T-cell (primary cell): Measurements from ENCODE around the gene GULP1. TPM values are rescaled to one million over a fixed set of nuclear protein-coding genes. Genes with fewer than 3 reads are reported as not detected.

Source experiments
- ATAC-seq, 4 experiments: fragments of 200-7000 bp in 3 of 4; fragments of 150-1000 bp in 1 of 4; cut with Tn5 transposase; replicated peaks in 1 of 4; 1 replicate in 3 of 4; 2 replicates in 1 of 4; pipeline ENCODE4 v1.10.0; 2021; ENCODE audit warnings: moderate library complexity in 3 of 4, mild to moderate bottlenecking in 2 of 4, moderate number of reproducible peaks in 1 of 4
- CTCF ChIA-PET, 2 donors: fragments of 300-600 bp; sonication (Branson Sonifier 250); formaldehyde crosslinking; loops; one replicate each; lab custom pipeline; 2022; ENCODE audit warnings: antibody characterized with exemption in 2 of 2; lab: Charles Lee
- POLR2A ChIA-PET, 2 donors: fragments of 300-600 bp; sonication (Branson Sonifier 250); formaldehyde crosslinking; loops; one replicate each; lab custom pipeline; 2022; ENCODE audit warnings: antibody characterized with exemption in 2 of 2; lab: Charles Lee
- DNase-seq, 35 experiments: peaks; one replicate each; pipeline versions ENCODE4 v3.0.0 to v3.0.0-alpha.2; 2013 to 2023
- H3K27ac ChIP-seq: one replicate; pipeline ENCODE4 v1.5.1; 2013; ENCODE audit warnings: low read length
- H3K27me3 ChIP-seq, 2 experiments: replicated peaks in 1 of 2; 1 replicate in 1 of 2; 2 replicates in 1 of 2; pipeline versions ENCODE4 v1.6.1 to v1.7.0; 2013; ENCODE audit warnings: low read length in 1 of 2, mixed read lengths in 1 of 2; ENCODE audit not compliant: control insufficient read depth in 2 of 2, insufficient read depth in 2 of 2; ENCODE audit errors: extremely low read depth in 1 of 2
- H3K36me3 ChIP-seq, 2 donors: 1 replicate in 1 of 2; 2 replicates in 1 of 2; pipeline versions ENCODE4 v1.6.1 to v1.7.0; 2013; ENCODE audit warnings: low read length in 1 of 2; ENCODE audit not compliant: control insufficient read depth in 2 of 2, insufficient read depth in 1 of 2; ENCODE audit errors: extremely low read depth in 1 of 2
- H3K4me1 ChIP-seq, 2 experiments: 1 replicate in 1 of 2; 2 replicates in 1 of 2; pipeline versions ENCODE4 v1.6.1 to v1.7.0; 2013; ENCODE audit warnings: low read length in 2 of 2, mixed read lengths in 1 of 2; ENCODE audit not compliant: insufficient read depth in 2 of 2, control insufficient read depth in 1 of 2; ENCODE audit errors: extremely low read depth in 1 of 2
- H3K4me3 ChIP-seq, 2 donors: 1 replicate in 1 of 2; 2 replicates in 1 of 2; pipeline versions ENCODE4 v1.5.1 to v1.7.0; 2013; ENCODE audit warnings: mild to moderate bottlenecking in 2 of 2, low read length in 1 of 2, moderate library complexity in 1 of 2; ENCODE audit not compliant: control insufficient read depth in 1 of 2; ENCODE audit errors: extremely low read depth in 1 of 2
- H3K9me3 ChIP-seq: 2 replicates; pipeline ENCODE4 v1.7.0; 2013
- H3K27ac Mint-ChIP-seq, 2 donors: one replicate each; pipeline ENCODE4 v1.8.0; 2020 to 2021; ENCODE audit warnings: mild to moderate bottlenecking in 2 of 2, mixed read lengths in 2 of 2
- H3K27me3 Mint-ChIP-seq, 2 donors: one replicate each; pipeline ENCODE4 v1.8.0; 2021 to 2022; ENCODE audit warnings: mixed read lengths in 2 of 2
- H3K36me3 Mint-ChIP-seq: one replicate; pipeline ENCODE4 v1.8.0; 2021; ENCODE audit warnings: mixed read lengths
- H3K4me1 Mint-ChIP-seq, 3 donors: one replicate each; pipeline ENCODE4 v1.8.0; 2020 to 2022; ENCODE audit warnings: mixed read lengths in 3 of 3, mild to moderate bottlenecking in 1 of 3
- H3K4me3 Mint-ChIP-seq, 3 donors: one replicate each; pipeline ENCODE4 v1.8.0; 2020 to 2022; ENCODE audit warnings: mild to moderate bottlenecking in 3 of 3, mixed read lengths in 3 of 3, moderate library complexity in 3 of 3
- H3K9me3 Mint-ChIP-seq, 3 donors: one replicate each; pipeline ENCODE4 v1.8.0; 2020 to 2022; ENCODE audit warnings: mixed read lengths in 3 of 3
- WGBS: methylation state at CpG from one replicate; pipeline ENCODE4 v1.1.5; 2013; ENCODE audit warnings: missing lambda C conversion rate; ENCODE audit not compliant: insufficient coverage; 5-methylcytosine and 5-hydroxymethylcytosine counted together
- total RNA-seq, 35 experiments: library from RNA in 6 of 35; stranded (reverse) in 6 of 35; fragments of 120-200 nt in 1 of 35; gene quantifications; one replicate each; pipeline versions ENCODE4 v1.2.1 to v1.2.4 and lab custom pipeline; 2013 to 2026

GULP1 gene
- total RNA-seq, 5 donors from 2014 or later (not counting 1 experiment from before 2014, with no cell fraction given) = 0.13 to 0.47 (median 0.13) TPM; not detected in 2

- no peak overlapping the region for H3K4me3 Mint-ChIP-seq
- H3K4me1 ChIP-seq = no peaks in the 10 kb centered on the region
- no peaks in the 10 kb centered on the region for H3K27me3 Mint-ChIP-seq
- no peaks in the 10 kb centered on the region for H3K9me3 ChIP-seq
- H3K4me1 Mint-ChIP-seq = no peaks in the 10 kb centered on the region
- H3K27ac ChIP-seq = no peak overlapping the region
- H3K27me3 ChIP-seq = peaks cover 0 to 5% of the 10 kb centered on the region in 2 experiments
- H3K36me3 Mint-ChIP-seq = no peaks in the 10 kb centered on the region
- ChIA-PET POLR2A (no interaction called here), CTCF (no interaction called here)
- H3K9me3 Mint-ChIP-seq = no peaks in the 10 kb centered on the region
- no peak overlapping the region for H3K27ac Mint-ChIP-seq
- no CpG with 5 or more reads among the region's 1 CpG for WGBS
- ATAC-seq (no peak), DNase-seq (no peak)
- no peaks in the 10 kb centered on the region for H3K36me3 ChIP-seq
- H3K4me3 ChIP-seq = no peak overlapping the region
These were observed 57.3 kb downstream of the GULP1 start for GRCh38 chr2:188349019-188349418.

- ATAC-seq = no peak
- H3K27ac ChIP-seq = no peak overlapping the region
- no peaks in the 10 kb centered on the region for H3K36me3 ChIP-seq
- WGBS = 83% methylated on average over 5 of the region's 5 CpGs
- POLR2A ChIA-PET = no interaction called here
- H3K4me1 Mint-ChIP-seq = no peaks in the 10 kb centered on the region
- H3K27ac Mint-ChIP-seq = no peak overlapping the region
- no peak for DNase-seq
- no peaks in the 10 kb centered on the region for H3K4me1 ChIP-seq
- H3K9me3 Mint-ChIP-seq = peaks cover 0 to 6% (median 0%) of the 10 kb centered on the region in 3 donors
- H3K4me3 ChIP-seq = no peak overlapping the region
- H3K4me3 Mint-ChIP-seq = no peak overlapping the region
- H3K9me3 ChIP-seq = no peaks in the 10 kb centered on the region
- H3K27me3 ChIP-seq = peaks cover 0 to 5% of the 10 kb centered on the region in 2 experiments
- H3K36me3 Mint-ChIP-seq = no peaks in the 10 kb centered on the region
- H3K27me3 Mint-ChIP-seq = no peaks in the 10 kb centered on the region
- CTCF ChIA-PET = no interaction called here
These were observed 61.6 kb downstream of the GULP1 start for GRCh38 chr2:188353282-188353681.

- H3K4me3 ChIP-seq = no peak overlapping the region
- H3K27me3 ChIP-seq = no peaks in the 10 kb centered on the region
- WGBS = 72% methylated on average over 5 of the region's 9 CpGs
- Mint-ChIP-seq H3K36me3 (no peaks in the 10 kb centered on the region), H3K27me3 (no peaks in the 10 kb centered on the region), H3K4me3 (no peak overlapping the region), H3K4me1 (no peaks in the 10 kb centered on the region), H3K9me3 (peaks cover 0 to 5% (median 3%) of the 10 kb centered on the region in 3 donors), H3K27ac (no peak overlapping the region)
- H3K36me3 ChIP-seq = no peaks in the 10 kb centered on the region
- POLR2A ChIA-PET = interaction anchor here in 1 of 2 donors (0.7 kb wide), 1 partner anchor 1336 kb away, joined by 6 read pairs; no protein-coding TSS in a partner anchor
- no peaks in the 10 kb centered on the region for H3K9me3 ChIP-seq
- H3K27ac ChIP-seq = no peak overlapping the region
- ATAC-seq = no peak
- DNase-seq = no peak
- H3K4me1 ChIP-seq = no peaks in the 10 kb centered on the region
- CTCF ChIA-PET = interaction anchor here in 1 of 2 donors (0.8 kb wide), 1 partner anchor 9 kb away, joined by 3 read pairs; no protein-coding TSS in a partner anchor
These were observed 69.0 kb downstream of the GULP1 start for GRCh38 chr2:188360485-188361263.

GRCh38 chr2:188364033-188364630 lies 72.5 kb downstream of the GULP1 start:
- H3K27ac Mint-ChIP-seq = no peak overlapping the region
- H3K27me3 Mint-ChIP-seq = no peaks in the 10 kb centered on the region
- DNase-seq (no peak), ATAC-seq (no peak)
- no peak overlapping the region for H3K27ac ChIP-seq
- POLR2A ChIA-PET = no interaction called here
- WGBS = 33% methylated on average over 1 of the region's 4 CpGs
- no peak overlapping the region for H3K4me3 Mint-ChIP-seq
- H3K9me3 Mint-ChIP-seq = peaks cover 0 to 5% (median 0%) of the 10 kb centered on the region in 3 donors
- no peaks in the 10 kb centered on the region for H3K36me3 ChIP-seq
- H3K4me1 ChIP-seq = no peaks in the 10 kb centered on the region
- no peaks in the 10 kb centered on the region for H3K27me3 ChIP-seq
- no peaks in the 10 kb centered on the region for H3K9me3 ChIP-seq
- no peaks in the 10 kb centered on the region for H3K36me3 Mint-ChIP-seq
- CTCF ChIA-PET = no interaction called here
- no peaks in the 10 kb centered on the region for H3K4me1 Mint-ChIP-seq
- no peak overlapping the region for H3K4me3 ChIP-seq

- Histone ChIP-seq H3K4me1 (no peaks in the 10 kb centered on the region), H3K36me3 (no peaks in the 10 kb centered on the region), H3K27ac (no peak overlapping the region), H3K4me3 (no peak overlapping the region), H3K9me3 (no peaks in the 10 kb centered on the region), H3K27me3 (no peaks in the 10 kb centered on the region)
- Mint-ChIP-seq H3K36me3 (no peaks in the 10 kb centered on the region), H3K4me3 (no peak overlapping the region), H3K27ac (no peak overlapping the region), H3K27me3 (no peaks in the 10 kb centered on the region), H3K4me1 (no peaks in the 10 kb centered on the region), H3K9me3 (peaks cover 0 to 8% (median 0%) of the 10 kb centered on the region in 3 donors)
- ChIA-PET POLR2A (no interaction called here), CTCF (no interaction called here)
- DNase-seq (no peak), ATAC-seq (no peak)
These were observed 73.5 kb downstream of the GULP1 start for GRCh38 chr2:188365058-188365641.

GRCh38 chr2:188367164-188367563 lies 75.5 kb downstream of the GULP1 start:
- Histone ChIP-seq H3K27me3 (no peaks in the 10 kb centered on the region), H3K36me3 (no peaks in the 10 kb centered on the region), H3K4me1 (no peaks in the 10 kb centered on the region), H3K9me3 (no peaks in the 10 kb centered on the region), H3K27ac (no peak overlapping the region), H3K4me3 (no peak overlapping the region)
- POLR2A ChIA-PET = no interaction called here
- CTCF ChIA-PET = interaction anchor here in 1 of 2 donors (0.5 kb wide), 1 partner anchor 975 kb away, joined by 3 read pairs; no protein-coding TSS in a partner anchor
- Mint-ChIP-seq H3K27ac (no peak overlapping the region), H3K4me1 (no peaks in the 10 kb centered on the region), H3K36me3 (no peaks in the 10 kb centered on the region), H3K27me3 (no peaks in the 10 kb centered on the region), H3K9me3 (peaks cover 0 to 8% (median 0%) of the 10 kb centered on the region in 3 donors), H3K4me3 (no peak overlapping the region)
- WGBS = 63% methylated on average over 3 of the region's 3 CpGs
- DNase-seq (no peak), ATAC-seq (no peak)
